DOHH2 (cell line): ENCODE data around the gene CMSS1.

Source experiments
- EZH2phosphoT487 ChIP-seq: fragments of 200-600 bp; sonication (generic); IDR thresholded peaks from 2 replicates; pipeline ENCODE4 v1.6.1; 2017; ENCODE audit warnings: borderline replicate concordance, mild to moderate bottlenecking, antibody characterized with exemption, low read length, moderate library complexity, mixed read lengths
- TF ChIP-seq, protein P1 (sequence below): fragments of 200-600 bp; sonication (generic); IDR thresholded peaks from one replicate; pipeline ENCODE4 v1.5.1; 2014; ENCODE audit warnings: antibody characterized with exemption, mild to moderate bottlenecking, low read depth, low read length; ENCODE audit not compliant: poor library complexity, severe bottlenecking

DNA sequence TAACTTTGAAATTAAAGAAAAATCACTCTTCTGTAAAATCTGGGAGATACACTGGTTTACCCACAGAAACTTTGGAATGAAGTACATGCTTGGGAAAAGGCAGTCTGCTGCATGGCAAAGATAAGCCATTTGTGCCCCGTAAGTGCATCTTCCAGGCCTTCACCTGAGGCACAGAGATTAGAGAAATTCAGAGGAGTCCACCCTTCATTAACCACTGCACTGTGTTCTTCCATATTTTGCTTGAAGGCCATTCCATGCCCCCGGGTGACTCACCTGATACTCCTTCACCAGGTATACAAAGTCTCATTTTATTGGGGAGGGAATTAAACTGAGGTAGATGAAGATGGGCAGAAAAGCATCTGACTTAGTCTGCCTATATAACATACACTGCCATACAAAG is 53.0 kb downstream of the CMSS1 start:
- TF ChIP-seq, protein P1, sequence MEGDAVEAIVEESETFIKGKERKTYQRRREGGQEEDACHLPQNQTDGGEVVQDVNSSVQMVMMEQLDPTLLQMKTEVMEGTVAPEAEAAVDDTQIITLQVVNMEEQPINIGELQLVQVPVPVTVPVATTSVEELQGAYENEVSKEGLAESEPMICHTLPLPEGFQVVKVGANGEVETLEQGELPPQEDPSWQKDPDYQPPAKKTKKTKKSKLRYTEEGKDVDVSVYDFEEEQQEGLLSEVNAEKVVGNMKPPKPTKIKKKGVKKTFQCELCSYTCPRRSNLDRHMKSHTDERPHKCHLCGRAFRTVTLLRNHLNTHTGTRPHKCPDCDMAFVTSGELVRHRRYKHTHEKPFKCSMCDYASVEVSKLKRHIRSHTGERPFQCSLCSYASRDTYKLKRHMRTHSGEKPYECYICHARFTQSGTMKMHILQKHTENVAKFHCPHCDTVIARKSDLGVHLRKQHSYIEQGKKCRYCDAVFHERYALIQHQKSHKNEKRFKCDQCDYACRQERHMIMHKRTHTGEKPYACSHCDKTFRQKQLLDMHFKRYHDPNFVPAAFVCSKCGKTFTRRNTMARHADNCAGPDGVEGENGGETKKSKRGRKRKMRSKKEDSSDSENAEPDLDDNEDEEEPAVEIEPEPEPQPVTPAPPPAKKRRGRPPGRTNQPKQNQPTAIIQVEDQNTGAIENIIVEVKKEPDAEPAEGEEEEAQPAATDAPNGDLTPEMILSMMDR = no peak
- no peak for TF ChIP-seq EZH2phosphoT487
